Liver (tissue), 3 donors: ENCODE results near the gene TRIM26.
A peak's percentile ranks its signal among the peaks of the same experiment; 100 is the strongest.

Experiments used
- FOXA2 ChIP-seq: IDR thresholded peaks from 2 replicates; pipeline ENCODE4 v1.6.1; 2016; ENCODE audit warnings: antibody characterized with exemption
- GABPA ChIP-seq, 2 donors: IDR thresholded peaks in 1 of 2; conservative IDR thresholded peaks in 1 of 2; 2 replicates each; pipeline ENCODE4 v1.6.1; 2016; ENCODE audit warnings: antibody characterized with exemption in 2 of 2, mild to moderate bottlenecking in 1 of 2, moderate library complexity in 1 of 2
- REST ChIP-seq: IDR thresholded peaks from 2 replicates; pipeline ENCODE4 v1.6.1; 2016; ENCODE audit warnings: antibody characterized with exemption, mild to moderate bottlenecking
- TAF1 ChIP-seq: conservative IDR thresholded peaks from 2 replicates; pipeline ENCODE4 v1.6.1; 2016; ENCODE audit warnings: antibody characterized with exemption, mild to moderate bottlenecking
- TF ChIP-seq, protein P1 (sequence below): fragments of 150-350 bp; IDR thresholded peaks from 2 replicates; pipeline ENCODE4 v1.5.1; 2017; ENCODE audit warnings: improper control_type of control experiment, low read depth, low read length; ENCODE audit not compliant: missing input control
- TF ChIP-seq, protein P2 (sequence below): IDR thresholded peaks from 2 replicates; pipeline ENCODE4 v1.6.1; 2016; ENCODE audit warnings: antibody characterized with exemption
- donor health status: healthy.
- donor health status: healthy.

DNA sequence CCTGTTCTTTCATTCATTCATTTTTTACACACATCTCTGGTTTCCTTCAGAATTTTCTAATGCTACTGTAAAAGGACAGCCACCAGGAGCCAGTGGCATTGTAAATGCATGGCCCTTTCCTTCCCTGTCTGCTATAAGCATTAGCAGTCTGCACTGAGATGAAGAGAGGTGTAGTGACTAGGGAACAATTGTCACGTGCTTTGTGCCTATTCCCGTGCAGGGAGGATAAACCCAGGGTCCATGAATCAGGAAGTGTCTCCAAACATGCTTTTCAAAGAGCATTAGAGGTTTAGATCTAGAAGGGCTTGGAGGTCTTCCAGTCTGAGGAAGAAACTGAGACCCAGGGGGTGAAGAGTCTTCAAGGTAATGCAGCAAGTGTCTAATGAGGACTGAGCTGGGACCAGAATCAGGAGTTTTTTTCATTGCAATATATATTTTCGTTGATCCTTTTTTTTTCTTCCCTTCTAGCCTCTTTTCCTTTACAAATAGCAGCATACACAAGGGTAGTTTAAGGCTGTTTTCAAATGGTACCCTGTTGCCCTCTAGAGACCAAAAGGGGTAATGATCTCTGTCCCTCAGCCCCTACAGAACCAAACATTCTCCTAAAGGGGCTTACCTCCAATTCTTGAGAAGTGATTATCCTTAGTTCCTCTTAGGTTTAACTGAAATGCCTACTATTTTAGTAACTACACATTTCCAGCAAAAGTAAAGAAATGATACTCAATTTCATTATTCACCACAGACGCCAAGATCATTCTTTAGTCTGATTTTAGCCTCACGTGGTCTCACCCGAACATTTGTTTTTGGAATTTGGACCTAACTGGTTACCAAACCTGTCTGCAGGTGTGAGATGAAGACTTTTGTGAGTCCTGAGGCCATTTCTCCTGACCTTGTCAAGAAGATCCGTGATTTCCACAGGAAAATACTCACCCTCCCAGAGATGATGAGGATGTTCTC is 43.3 kb downstream of the TRIM26 start:
- TF ChIP-seq, protein P1, sequence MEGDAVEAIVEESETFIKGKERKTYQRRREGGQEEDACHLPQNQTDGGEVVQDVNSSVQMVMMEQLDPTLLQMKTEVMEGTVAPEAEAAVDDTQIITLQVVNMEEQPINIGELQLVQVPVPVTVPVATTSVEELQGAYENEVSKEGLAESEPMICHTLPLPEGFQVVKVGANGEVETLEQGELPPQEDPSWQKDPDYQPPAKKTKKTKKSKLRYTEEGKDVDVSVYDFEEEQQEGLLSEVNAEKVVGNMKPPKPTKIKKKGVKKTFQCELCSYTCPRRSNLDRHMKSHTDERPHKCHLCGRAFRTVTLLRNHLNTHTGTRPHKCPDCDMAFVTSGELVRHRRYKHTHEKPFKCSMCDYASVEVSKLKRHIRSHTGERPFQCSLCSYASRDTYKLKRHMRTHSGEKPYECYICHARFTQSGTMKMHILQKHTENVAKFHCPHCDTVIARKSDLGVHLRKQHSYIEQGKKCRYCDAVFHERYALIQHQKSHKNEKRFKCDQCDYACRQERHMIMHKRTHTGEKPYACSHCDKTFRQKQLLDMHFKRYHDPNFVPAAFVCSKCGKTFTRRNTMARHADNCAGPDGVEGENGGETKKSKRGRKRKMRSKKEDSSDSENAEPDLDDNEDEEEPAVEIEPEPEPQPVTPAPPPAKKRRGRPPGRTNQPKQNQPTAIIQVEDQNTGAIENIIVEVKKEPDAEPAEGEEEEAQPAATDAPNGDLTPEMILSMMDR = peak; percentile 85
- TF ChIP-seq GABPA (IDR thresholded peaks at IDR 0.05 in 1 of 2, conservative IDR thresholded peaks at IDR 0.05 in 1 of 2) = no peak
- TF ChIP-seq TAF1 = no peak
- no peak for TF ChIP-seq REST
- TF ChIP-seq, protein P2, sequence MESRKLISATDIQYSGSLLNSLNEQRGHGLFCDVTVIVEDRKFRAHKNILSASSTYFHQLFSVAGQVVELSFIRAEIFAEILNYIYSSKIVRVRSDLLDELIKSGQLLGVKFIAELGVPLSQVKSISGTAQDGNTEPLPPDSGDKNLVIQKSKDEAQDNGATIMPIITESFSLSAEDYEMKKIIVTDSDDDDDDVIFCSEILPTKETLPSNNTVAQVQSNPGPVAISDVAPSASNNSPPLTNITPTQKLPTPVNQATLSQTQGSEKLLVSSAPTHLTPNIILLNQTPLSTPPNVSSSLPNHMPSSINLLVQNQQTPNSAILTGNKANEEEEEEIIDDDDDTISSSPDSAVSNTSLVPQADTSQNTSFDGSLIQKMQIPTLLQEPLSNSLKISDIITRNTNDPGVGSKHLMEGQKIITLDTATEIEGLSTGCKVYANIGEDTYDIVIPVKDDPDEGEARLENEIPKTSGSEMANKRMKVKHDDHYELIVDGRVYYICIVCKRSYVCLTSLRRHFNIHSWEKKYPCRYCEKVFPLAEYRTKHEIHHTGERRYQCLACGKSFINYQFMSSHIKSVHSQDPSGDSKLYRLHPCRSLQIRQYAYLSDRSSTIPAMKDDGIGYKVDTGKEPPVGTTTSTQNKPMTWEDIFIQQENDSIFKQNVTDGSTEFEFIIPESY = no peak
- no peak for TF ChIP-seq FOXA2
